Tibial nerve (tissue), 4 donors: ENCODE data around the gene LRRC19.

ENCODE experiments used
- EP300 ChIP-seq, 2 donors: sonication (generic); formaldehyde crosslinking; IDR thresholded peaks; one replicate each; pipeline ENCODE4 v1.6.1; 2017; ENCODE audit warnings: antibody characterized with exemption in 2 of 2, mild to moderate bottlenecking in 1 of 2
- TF ChIP-seq, protein P1 (sequence below), 5 experiments: fragments of 200-600 bp in 3 of 5; fragments of 450-650 bp in 2 of 5; sonication (generic) in 3 of 5; IDR thresholded peaks; one replicate each; pipeline ENCODE4 v1.5.1; 2016 to 2019; ENCODE audit warnings: antibody characterized with exemption in 5 of 5, mild to moderate bottlenecking in 3 of 5, moderate library complexity in 2 of 5

DNA sequence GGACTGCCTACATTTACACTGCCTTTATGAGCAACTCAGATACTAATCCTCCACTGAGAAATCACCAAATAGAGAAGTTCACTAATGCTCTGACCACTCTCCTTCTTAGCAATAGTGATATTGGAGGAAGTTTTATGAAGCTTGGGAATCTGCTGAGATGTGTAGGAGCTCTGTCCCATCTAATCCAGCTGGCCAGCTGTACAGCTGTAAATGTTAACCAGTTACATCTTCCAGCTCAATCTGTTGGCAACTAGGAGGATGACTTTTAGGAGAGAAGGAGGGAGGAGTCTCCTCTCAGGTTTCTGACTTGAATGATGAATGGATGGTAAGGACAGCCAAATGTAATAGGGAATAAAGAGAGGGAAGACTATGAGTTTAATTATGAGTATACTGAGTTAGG, 36.3 kb upstream of the LRRC19 start:
- TF ChIP-seq, protein P1, sequence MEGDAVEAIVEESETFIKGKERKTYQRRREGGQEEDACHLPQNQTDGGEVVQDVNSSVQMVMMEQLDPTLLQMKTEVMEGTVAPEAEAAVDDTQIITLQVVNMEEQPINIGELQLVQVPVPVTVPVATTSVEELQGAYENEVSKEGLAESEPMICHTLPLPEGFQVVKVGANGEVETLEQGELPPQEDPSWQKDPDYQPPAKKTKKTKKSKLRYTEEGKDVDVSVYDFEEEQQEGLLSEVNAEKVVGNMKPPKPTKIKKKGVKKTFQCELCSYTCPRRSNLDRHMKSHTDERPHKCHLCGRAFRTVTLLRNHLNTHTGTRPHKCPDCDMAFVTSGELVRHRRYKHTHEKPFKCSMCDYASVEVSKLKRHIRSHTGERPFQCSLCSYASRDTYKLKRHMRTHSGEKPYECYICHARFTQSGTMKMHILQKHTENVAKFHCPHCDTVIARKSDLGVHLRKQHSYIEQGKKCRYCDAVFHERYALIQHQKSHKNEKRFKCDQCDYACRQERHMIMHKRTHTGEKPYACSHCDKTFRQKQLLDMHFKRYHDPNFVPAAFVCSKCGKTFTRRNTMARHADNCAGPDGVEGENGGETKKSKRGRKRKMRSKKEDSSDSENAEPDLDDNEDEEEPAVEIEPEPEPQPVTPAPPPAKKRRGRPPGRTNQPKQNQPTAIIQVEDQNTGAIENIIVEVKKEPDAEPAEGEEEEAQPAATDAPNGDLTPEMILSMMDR (IDR thresholded peaks at IDR 0.05), result no peak
- no peak for TF ChIP-seq EP300 (IDR thresholded peaks at IDR 0.05)
